ENCODE measurements around the gene GBX2.

The GBX2 gene

GRCh38 chr2:236208019-236208926 lies 40.1 kb upstream of the GBX2 start:
- FAIRE-seq, result no peak
- DNase-seq (ENCODE audit: insufficient read length), result no peak
- TF ChIP-seq TAF1 (IDR thresholded peaks at IDR 0.05; ENCODE audit: borderline replicate concordance, low read depth, low read length), result no peak
- no peak for TF ChIP-seq POLR2AphosphoS5 (IDR thresholded peaks at IDR 0.05; ENCODE audit: low read depth, low read length)
- TF ChIP-seq POLR2A (IDR thresholded peaks at IDR 0.05; ENCODE audit: low read depth, low read length), result no peak

GRCh38 chr2:236207472-236207871 lies 39.3 kb upstream of the GBX2 start:
- FAIRE-seq (no peak), DNase-seq (ENCODE audit: insufficient read length) (no peak)
- TF ChIP-seq TAF1 (IDR thresholded peaks at IDR 0.05; ENCODE audit: borderline replicate concordance, low read depth, low read length) (no peak), POLR2A (IDR thresholded peaks at IDR 0.05; ENCODE audit: low read depth, low read length) (no peak), POLR2AphosphoS5 (IDR thresholded peaks at IDR 0.05; ENCODE audit: low read depth, low read length) (no peak)

- no peak for FAIRE-seq
- no peak for DNase-seq (ENCODE audit: insufficient read length)
- no peak for TF ChIP-seq POLR2AphosphoS5 (IDR thresholded peaks at IDR 0.05; ENCODE audit: low read depth, low read length)
- no peak for TF ChIP-seq TAF1 (IDR thresholded peaks at IDR 0.05; ENCODE audit: borderline replicate concordance, low read depth, low read length)
- TF ChIP-seq POLR2A (IDR thresholded peaks at IDR 0.05; ENCODE audit: low read depth, low read length), result no peak
Observed at GRCh38 chr2:236205867-236206645, 37.9 kb upstream of the GBX2 start.

GRCh38 chr2:236204953-236205352 lies 36.8 kb upstream of the GBX2 start:
- DNase-seq (ENCODE audit: insufficient read length) (no peak), FAIRE-seq (no peak)
- no peak for TF ChIP-seq POLR2A (IDR thresholded peaks at IDR 0.05; ENCODE audit: low read depth, low read length)
- TF ChIP-seq TAF1 (IDR thresholded peaks at IDR 0.05; ENCODE audit: borderline replicate concordance, low read depth, low read length), result no peak
- TF ChIP-seq POLR2AphosphoS5 (IDR thresholded peaks at IDR 0.05; ENCODE audit: low read depth, low read length), result no peak

GRCh38 chr2:236200378-236200777 lies 32.2 kb upstream of the GBX2 start:
- DNase-seq (ENCODE audit: insufficient read length), result no peak
- no peak for FAIRE-seq
- TF ChIP-seq POLR2AphosphoS5 (IDR thresholded peaks at IDR 0.05; ENCODE audit: low read depth, low read length) (no peak), POLR2A (IDR thresholded peaks at IDR 0.05; ENCODE audit: low read depth, low read length) (no peak)

- TF ChIP-seq POLR2AphosphoS5 (IDR thresholded peaks at IDR 0.05; ENCODE audit: low read depth, low read length) (no peak), POLR2A (IDR thresholded peaks at IDR 0.05; ENCODE audit: low read depth, low read length) (no peak), TAF1 (IDR thresholded peaks at IDR 0.05; ENCODE audit: borderline replicate concordance, low read depth, low read length) (no peak)
Observed at GRCh38 chr2:236196366-236196765, 28.2 kb upstream of the GBX2 start.

GRCh38 chr2:236195726-236196125 lies 27.5 kb upstream of the GBX2 start:
- FAIRE-seq (no peak), DNase-seq (ENCODE audit: insufficient read length) (no peak)
- TF ChIP-seq POLR2A (IDR thresholded peaks at IDR 0.05; ENCODE audit: low read depth, low read length) (no peak), POLR2AphosphoS5 (IDR thresholded peaks at IDR 0.05; ENCODE audit: low read depth, low read length) (no peak), TAF1 (IDR thresholded peaks at IDR 0.05; ENCODE audit: borderline replicate concordance, low read depth, low read length) (no peak)

More at GRCh38 chr2:236196366-236196765, 28.2 kb upstream of the GBX2 start:
- DNase-seq (ENCODE audit: insufficient read length) (no peak), FAIRE-seq (no peak)

- TF ChIP-seq POLR2AphosphoS5 (IDR thresholded peaks at IDR 0.05; ENCODE audit: low read depth, low read length) (no peak), POLR2A (IDR thresholded peaks at IDR 0.05; ENCODE audit: low read depth, low read length) (no peak), TAF1 (IDR thresholded peaks at IDR 0.05; ENCODE audit: borderline replicate concordance, low read depth, low read length) (no peak)
- FAIRE-seq (no peak), DNase-seq (ENCODE audit: insufficient read length) (no peak)
Observed at GRCh38 chr2:236194786-236195185, 26.6 kb upstream of the GBX2 start.

GRCh38 chr2:236193026-236193425 lies 24.8 kb upstream of the GBX2 start:
- FAIRE-seq (no peak), DNase-seq (ENCODE audit: insufficient read length) (no peak)
- no peak for TF ChIP-seq POLR2A (IDR thresholded peaks at IDR 0.05; ENCODE audit: low read depth, low read length)
- TF ChIP-seq TAF1 (IDR thresholded peaks at IDR 0.05; ENCODE audit: borderline replicate concordance, low read depth, low read length), result no peak
- no peak for TF ChIP-seq POLR2AphosphoS5 (IDR thresholded peaks at IDR 0.05; ENCODE audit: low read depth, low read length)

GRCh38 chr2:236190674-236191073 lies 22.5 kb upstream of the GBX2 start:
- TF ChIP-seq TAF1 (IDR thresholded peaks at IDR 0.05; ENCODE audit: borderline replicate concordance, low read depth, low read length), result no peak
- no peak for TF ChIP-seq POLR2AphosphoS5 (IDR thresholded peaks at IDR 0.05; ENCODE audit: low read depth, low read length)
- TF ChIP-seq POLR2A (IDR thresholded peaks at IDR 0.05; ENCODE audit: low read depth, low read length), result no peak
- DNase-seq (ENCODE audit: insufficient read length), result no peak
- FAIRE-seq, result no peak

- FAIRE-seq (no peak), DNase-seq (ENCODE audit: insufficient read length) (no peak)
- no peak for TF ChIP-seq TAF1 (IDR thresholded peaks at IDR 0.05; ENCODE audit: borderline replicate concordance, low read depth, low read length)
- no peak for TF ChIP-seq POLR2A (IDR thresholded peaks at IDR 0.05; ENCODE audit: low read depth, low read length)
- no peak for TF ChIP-seq POLR2AphosphoS5 (IDR thresholded peaks at IDR 0.05; ENCODE audit: low read depth, low read length)
Observed at GRCh38 chr2:236184701-236185100, 16.5 kb upstream of the GBX2 start.

Measured in GM12892 (cell line).